A549 treated with AZD9567 at 1 μM for 4 hours (cell line): ENCODE measurements around the gene DENND1B. TPM values are rescaled to one million over a fixed set of nuclear protein-coding genes. Genes with fewer than 3 reads are reported as not detected.

Experiments used
- total RNA-seq: library from RNA; stranded (reverse); fragments of 200-300 nt; extraction: Qiagen RNA extraction; gene quantifications from 5 replicates; pipeline ENCODE4 v1.2.3, GENCODE V29; 2022; ENCODE audit not compliant: insufficient read depth

DENND1B gene, protein sequence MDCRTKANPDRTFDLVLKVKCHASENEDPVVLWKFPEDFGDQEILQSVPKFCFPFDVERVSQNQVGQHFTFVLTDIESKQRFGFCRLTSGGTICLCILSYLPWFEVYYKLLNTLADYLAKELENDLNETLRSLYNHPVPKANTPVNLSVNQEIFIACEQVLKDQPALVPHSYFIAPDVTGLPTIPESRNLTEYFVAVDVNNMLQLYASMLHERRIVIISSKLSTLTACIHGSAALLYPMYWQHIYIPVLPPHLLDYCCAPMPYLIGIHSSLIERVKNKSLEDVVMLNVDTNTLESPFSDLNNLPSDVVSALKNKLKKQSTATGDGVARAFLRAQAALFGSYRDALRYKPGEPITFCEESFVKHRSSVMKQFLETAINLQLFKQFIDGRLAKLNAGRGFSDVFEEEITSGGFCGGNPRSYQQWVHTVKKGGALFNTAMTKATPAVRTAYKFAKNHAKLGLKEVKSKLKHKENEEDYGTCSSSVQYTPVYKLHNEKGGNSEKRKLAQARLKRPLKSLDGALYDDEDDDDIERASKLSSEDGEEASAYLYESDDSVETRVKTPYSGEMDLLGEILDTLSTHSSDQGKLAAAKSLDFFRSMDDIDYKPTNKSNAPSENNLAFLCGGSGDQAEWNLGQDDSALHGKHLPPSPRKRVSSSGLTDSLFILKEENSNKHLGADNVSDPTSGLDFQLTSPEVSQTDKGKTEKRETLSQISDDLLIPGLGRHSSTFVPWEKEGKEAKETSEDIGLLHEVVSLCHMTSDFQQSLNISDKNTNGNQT
- total RNA-seq, result 1.7 to 6.3 TPM (median 2.6 TPM) in 5 replicates

DNA sequence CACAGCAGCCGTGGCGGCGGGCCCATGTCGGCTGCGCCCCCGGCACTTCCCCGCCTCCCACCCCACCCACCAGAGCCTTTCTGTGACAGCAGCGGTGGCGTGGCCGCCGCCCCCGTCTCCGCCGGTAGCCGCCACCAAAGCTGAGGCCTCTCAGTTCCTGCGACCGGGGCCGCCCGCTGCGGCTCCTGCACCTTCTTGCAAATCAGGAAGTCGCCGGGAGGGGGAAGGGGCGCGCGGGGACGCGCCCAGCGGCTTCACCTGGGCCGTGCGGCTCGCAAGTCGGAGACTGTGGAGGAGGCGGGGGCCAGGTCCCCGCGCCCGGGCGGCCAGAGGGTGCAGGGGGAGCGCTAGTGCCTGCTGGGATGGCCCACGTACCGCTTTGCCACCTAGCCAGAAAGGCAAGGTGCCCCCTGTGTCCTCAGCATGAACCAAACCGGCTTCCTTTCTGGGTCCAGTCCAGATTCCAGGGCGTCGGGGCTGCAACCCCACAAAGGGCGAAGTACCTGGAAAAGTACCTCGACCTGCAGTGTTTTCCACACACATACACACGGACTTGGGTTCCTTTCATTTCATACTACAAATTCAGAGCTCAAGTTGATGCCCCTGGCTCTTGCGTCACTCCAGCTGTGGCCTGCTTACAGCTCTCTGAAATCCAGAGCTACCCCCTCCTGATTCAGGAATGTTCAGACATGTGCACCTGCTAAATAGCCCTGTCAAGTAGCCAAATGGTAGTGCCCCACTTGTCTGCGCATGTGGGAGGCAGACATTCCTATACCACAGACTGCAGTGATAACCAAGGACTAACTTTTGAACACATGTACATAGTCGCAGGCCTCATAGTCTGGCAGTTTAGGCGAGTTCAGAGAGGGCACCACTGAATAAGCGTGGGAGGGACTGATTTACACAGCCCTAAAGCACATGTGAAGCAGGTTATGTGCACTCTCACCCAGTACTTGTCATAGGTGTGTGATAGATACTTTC, at the start of gene DENND1B:
DENND1B (minus strand) TSS at position 199 of the 981 bp plus-strand sequence. CDS start 325 bp downstream, outside the sequence.

Other genes starting within 250 kb of the DENND1B start
- 7.1 to 9.4 TPM (median 8.1 TPM) in 4 of 5 replicates, not detected in the other for gene C1orf53, start 127.2 kb upstream of the DENND1B start, total RNA-seq
- 0.03 to 0.06 TPM (median 0.06 TPM) in 3 of 5 replicates, not detected in the others for gene LHX9, start 141.9 kb upstream of the DENND1B start, total RNA-seq